Spleen (tissue), 11 donors: ENCODE measurements around the gene TANC1. TPM values are rescaled to one million over a fixed set of nuclear protein-coding genes. Genes with fewer than 3 reads are reported as not detected.

Source experiments
- DNase-seq: peaks from one replicate; pipeline ENCODE4 v3.0.0-alpha.2; 2020
- H3K27ac ChIP-seq, 8 donors: fragments of 200-600 bp; sonication (generic) in 7 of 8; 1 replicate in 4 of 8; 2 replicates in 4 of 8; pipeline versions ENCODE4 v1.5.0 to v1.8.0; 2016 to 2021; ENCODE audit warnings: inconsistent platforms in 4 of 8, mild to moderate bottlenecking in 4 of 8, moderate library complexity in 1 of 8
- H3K27me3 ChIP-seq, 7 donors: fragments of 200-600 bp; sonication (generic) in 6 of 7; replicated peaks in 1 of 7; 1 replicate in 4 of 7; 2 replicates in 3 of 7; pipeline versions ENCODE4 v1.5.0 to v1.8.0; 2016 to 2021; ENCODE audit warnings: inconsistent platforms in 3 of 7, mild to moderate bottlenecking in 1 of 7
- H3K36me3 ChIP-seq, 6 donors: fragments of 200-600 bp; sonication (generic) in 5 of 6; 1 replicate in 4 of 6; 2 replicates in 2 of 6; pipeline versions ENCODE4 v1.5.0 to v1.8.0; 2016 to 2021; ENCODE audit warnings: inconsistent platforms in 2 of 6
- H3K4me1 ChIP-seq, 6 donors: fragments of 200-600 bp; sonication (generic) in 5 of 6; 1 replicate in 3 of 6; 2 replicates in 3 of 6; pipeline versions ENCODE4 v1.5.0 to v1.8.0; 2016 to 2021; ENCODE audit warnings: inconsistent platforms in 3 of 6
- H3K4me3 ChIP-seq, 8 donors: fragments of 200-600 bp; sonication (generic) in 7 of 8; 1 replicate in 4 of 8; 2 replicates in 4 of 8; pipeline versions ENCODE4 v1.5.0 to v1.8.0; 2016 to 2021; ENCODE audit warnings: inconsistent platforms in 4 of 8, mild to moderate bottlenecking in 4 of 8, moderate library complexity in 2 of 8
- H3K9me3 ChIP-seq, 8 donors: fragments of 200-600 bp; sonication (generic) in 7 of 8; 1 replicate in 4 of 8; 2 replicates in 4 of 8; pipeline versions ENCODE4 v1.5.0 to v1.8.0; 2016 to 2021; ENCODE audit warnings: inconsistent platforms in 4 of 8
- CTCF ChIP-seq, 11 experiments: fragments of 200-600 bp in 7 of 11; fragments of 450-650 bp in 4 of 11; sonication (generic) in 4 of 11; IDR thresholded peaks in 8 of 11; conservative IDR thresholded peaks in 3 of 11; 1 replicate in 7 of 11; 2 replicates in 4 of 11; pipeline versions ENCODE4 v1.4.0 to v1.8.0; 2016 to 2021; ENCODE audit warnings: antibody characterized with exemption in 11 of 11, inconsistent platforms in 4 of 11, mild to moderate bottlenecking in 1 of 11
- POLR2A ChIP-seq, 3 donors: fragments of 450-650 bp; IDR thresholded peaks; one replicate each; pipeline ENCODE4 v1.5.1; 2017; ENCODE audit warnings: antibody characterized with exemption in 3 of 3, mild to moderate bottlenecking in 1 of 3
- POLR2AphosphoS5 ChIP-seq, 3 donors: sonication (generic); formaldehyde crosslinking; IDR thresholded peaks; one replicate each; pipeline ENCODE4 v1.5.1; 2017; ENCODE audit warnings: antibody characterized with exemption in 3 of 3
- WGBS, 5 donors: extraction: QIAGEN DNeasy Blood & Tissue Kit in 3 of 5; methylation state at CpG; one replicate each; pipeline versions ENCODE4 v1.1.5 to v1.1.7; 2013 to 2018; 5-methylcytosine and 5-hydroxymethylcytosine counted together
- intact Hi-C: fragments of 100-400 bp; cut with DNase I; formaldehyde crosslinking; loops from one replicate; pipeline ENCODE4 v1.15.0; 2023; ENCODE audit warnings: low total_unique reads
- polyA plus RNA-seq, 3 donors: library from polyadenylated mRNA; stranded (reverse); fragments of 200-250 nt; gene quantifications; one replicate each; pipeline ENCODE4 v1.2.1, GENCODE V29; 2013
- total RNA-seq, 7 donors: library from RNA; depleted of rRNA in 3 of 7; stranded (reverse); fragments of >200 nt in 3 of 7; fragmentation: NEBNext Ultra II Directional in 4 of 7; extraction: Animal tissue kit (Norgen Biotek cat#: 25700) in 4 of 7; gene quantifications; one replicate each; pipeline versions ENCODE4 v1.1.0 to v1.2.1, GENCODE V29; 2016 to 2021
- donor health status: healthy with polysubstance abuse.
- donor health status: DM: no; HTN: no; CAD: no; lungs with moderate emphysema.
- donor health status: DM: no; HTN: no; CAD: no.
- donor health status: Bipolar disorder and iron deficiency.
- donor health status: healthy.
- donor health status: DM: no; HTN: no; CAD: no.
- donor health status: DM: yes; HTN: yes; CAD: no.

Gene TANC1
- total and polyA plus RNA-seq, 10 donors: 3.1 to 28.2 (median 21.7) TPM

- no peak for DNase-seq
- Histone ChIP-seq H3K4me1 (peaks cover 0 to 37% (median 28%) of the 10 kb centered on the region in 6 donors), H3K36me3 (peaks cover 0 to 62% (median 16%) of the 10 kb centered on the region in 6 donors), H3K9me3 (no peaks in the 10 kb centered on the region), H3K27ac (no peak overlapping the region), H3K27me3 (no peaks in the 10 kb centered on the region), H3K4me3 (no peak overlapping the region)
- intact Hi-C loops: no loop called here
- TF ChIP-seq POLR2A (IDR thresholded peaks at IDR 0.05) (no peak), CTCF (IDR thresholded peaks at IDR 0.05 in 8 of 11, conservative IDR thresholded peaks at IDR 0.05 in 3 of 11) (no peak), POLR2AphosphoS5 (IDR thresholded peaks at IDR 0.05) (no peak)
- 90 to 93% (median 91%) methylated on average over 10 to 15 of the region's 15 CpGs for WGBS, 5 donors
Observed at GRCh38 chr2:159229476-159230144, 261.2 kb downstream of the TANC1 start.

GRCh38 chr2:159230145-159230877, 261.9 kb downstream of the TANC1 start:
- no peaks in the 10 kb centered on the region for H3K9me3 ChIP-seq
- no peaks in the 10 kb centered on the region for H3K27me3 ChIP-seq
- H3K36me3 ChIP-seq: peaks cover 0 to 69% (median 23%) of the 10 kb centered on the region in 6 donors
- no peak overlapping the region for H3K27ac ChIP-seq
- intact Hi-C loops: no loop called here
- 95 to 97% (median 95%) methylated on average over 14 to 19 of the region's 19 CpGs for WGBS, 5 donors
- no peak for TF ChIP-seq CTCF (IDR thresholded peaks at IDR 0.05 in 8 of 11, conservative IDR thresholded peaks at IDR 0.05 in 3 of 11)
- no peak for TF ChIP-seq POLR2A (IDR thresholded peaks at IDR 0.05)
- TF ChIP-seq POLR2AphosphoS5 (IDR thresholded peaks at IDR 0.05): no peak
- DNase-seq: no peak
- peaks cover 0 to 30% (median 21%) of the 10 kb centered on the region in 6 donors for H3K4me1 ChIP-seq
- no peak overlapping the region for H3K4me3 ChIP-seq

GRCh38 chr2:159232456-159233170, 264.2 kb downstream of the TANC1 start:
- intact Hi-C loops: no loop called here
- Histone ChIP-seq H3K4me3 (no peak overlapping the region), H3K27me3 (no peaks in the 10 kb centered on the region), H3K4me1 (peaks cover 0 to 7% (median 2%) of the 10 kb centered on the region in 6 donors), H3K27ac (no peak overlapping the region), H3K36me3 (peaks cover 0 to 90% (median 36%) of the 10 kb centered on the region in 6 donors), H3K9me3 (no peaks in the 10 kb centered on the region)
- no peak for DNase-seq
- TF ChIP-seq CTCF (IDR thresholded peaks at IDR 0.05 in 8 of 11, conservative IDR thresholded peaks at IDR 0.05 in 3 of 11) (no peak), POLR2AphosphoS5 (IDR thresholded peaks at IDR 0.05) (no peak), POLR2A (IDR thresholded peaks at IDR 0.05) (no peak)
- 60 to 78% (median 71%) methylated on average over 3 of the region's 3 CpGs for WGBS, 5 donors
